KMS-11 (cell line): ENCODE measurements around the gene AMOTL2.

ENCODE experiments used
- H2AFZ ChIP-seq: fragments of 200-600 bp; sonication (generic); 2 replicates; pipeline ENCODE4 v1.6.1; 2016; ENCODE audit warnings: antibody characterized with exemption, mixed run types, low read depth
- H3K27ac ChIP-seq: fragments of 200-600 bp; sonication (generic); 2 replicates; pipeline ENCODE4 v1.6.1; 2016; ENCODE audit warnings: mild to moderate bottlenecking, mixed run types
- H3K27me3 ChIP-seq: fragments of 200-600 bp; sonication (generic); 2 replicates; pipeline ENCODE4 v1.6.1; 2017; ENCODE audit warnings: mild to moderate bottlenecking, low read depth, mixed run types, moderate library complexity; ENCODE audit not compliant: insufficient read depth
- H3K36me3 ChIP-seq: fragments of 200-600 bp; sonication (generic); 2 replicates; pipeline ENCODE4 v1.6.1; 2017; ENCODE audit warnings: mild to moderate bottlenecking, mixed run types; ENCODE audit not compliant: insufficient read depth
- H3K4me1 ChIP-seq: fragments of 200-600 bp; sonication (generic); 2 replicates; pipeline ENCODE4 v1.6.1; 2016; ENCODE audit warnings: mild to moderate bottlenecking, low read depth, mixed run types; ENCODE audit not compliant: poor library complexity, severe bottlenecking
- H3K4me2 ChIP-seq: fragments of 200-600 bp; sonication (generic); 2 replicates; pipeline ENCODE4 v1.7.0; 2016; ENCODE audit warnings: mild to moderate bottlenecking, mixed run types
- H3K4me3 ChIP-seq: fragments of 200-600 bp; sonication (generic); IDR thresholded peaks from 2 replicates; pipeline ENCODE4 v1.6.1; 2017; ENCODE audit warnings: low read depth, low read length, mixed read lengths; ENCODE audit not compliant: insufficient read depth
- H3K79me2 ChIP-seq: fragments of 200-600 bp; sonication (generic); 2 replicates; pipeline ENCODE4 v1.6.1; 2016; ENCODE audit warnings: low read depth, mixed run types; ENCODE audit not compliant: insufficient read depth
- H3K9ac ChIP-seq: fragments of 200-600 bp; sonication (generic); 2 replicates; pipeline ENCODE4 v1.6.1; 2016; ENCODE audit warnings: mild to moderate bottlenecking, mixed run types
- H4K20me1 ChIP-seq: fragments of 200-600 bp; sonication (generic); 2 replicates; pipeline ENCODE4 v1.6.1; 2016; ENCODE audit warnings: mild to moderate bottlenecking, mixed run types; ENCODE audit not compliant: insufficient read depth
- CTCF ChIP-seq: fragments of 200-600 bp; sonication (generic); conservative IDR thresholded peaks from 2 replicates; pipeline ENCODE4 v1.6.1; 2017; ENCODE audit warnings: low read depth, mild to moderate bottlenecking, antibody characterized with exemption, low read length, moderate library complexity, mixed read lengths

The AMOTL2 gene

GRCh38 chr3:134376786-134377426 is 2.7 kb upstream of the AMOTL2 start:
- Histone ChIP-seq H3K79me2 (no peaks in the 10 kb centered on the region), H4K20me1 (no peaks in the 10 kb centered on the region), H3K4me2 (no peak overlapping the region), H3K27ac (no peak overlapping the region), H2AFZ (no peak overlapping the region), H3K36me3 (no peaks in the 10 kb centered on the region), H3K27me3 (no peaks in the 10 kb centered on the region; the same call in 1 of the 2 replicates), H3K4me3 (no peak overlapping the region), H3K9ac (no peak overlapping the region), H3K4me1 (no peaks in the 10 kb centered on the region)
- no peak for TF ChIP-seq CTCF

GRCh38 chr3:134376385-134376765 is 2.1 kb upstream of the AMOTL2 start:
- H3K4me2 ChIP-seq: no peak overlapping the region
- H3K27ac ChIP-seq: no peak overlapping the region
- no peaks in the 10 kb centered on the region for H3K4me1 ChIP-seq
- no peak overlapping the region for H2AFZ ChIP-seq
- H3K4me3 ChIP-seq: no peak overlapping the region
- TF ChIP-seq CTCF: no peak
- H3K9ac ChIP-seq: no peak overlapping the region
- no peaks in the 10 kb centered on the region; the same call in 1 of the 2 replicates for H3K27me3 ChIP-seq
- no peaks in the 10 kb centered on the region for H4K20me1 ChIP-seq
- no peaks in the 10 kb centered on the region for H3K79me2 ChIP-seq
- H3K36me3 ChIP-seq: no peaks in the 10 kb centered on the region

- Histone ChIP-seq H3K4me3 (no peak overlapping the region), H3K27me3 (no peaks in the 10 kb centered on the region; the same call in 1 of the 2 replicates), H3K27ac (no peak overlapping the region), H4K20me1 (no peaks in the 10 kb centered on the region), H3K9ac (no peak overlapping the region), H3K36me3 (no peaks in the 10 kb centered on the region), H3K79me2 (no peaks in the 10 kb centered on the region), H2AFZ (no peak overlapping the region), H3K4me2 (no peak overlapping the region), H3K4me1 (no peaks in the 10 kb centered on the region)
- no peak for TF ChIP-seq CTCF
Observed at GRCh38 chr3:134375582-134376384, 1.5 kb upstream of the AMOTL2 start.

GRCh38 chr3:134374791-134375581 is 739 bp upstream of the AMOTL2 start:
- H3K79me2 ChIP-seq: no peaks in the 10 kb centered on the region
- H3K9ac ChIP-seq: no peak overlapping the region
- H3K36me3 ChIP-seq: no peaks in the 10 kb centered on the region
- H4K20me1 ChIP-seq: no peaks in the 10 kb centered on the region
- TF ChIP-seq CTCF: no peak
- no peaks in the 10 kb centered on the region for H3K4me1 ChIP-seq
- no peak overlapping the region for H3K27ac ChIP-seq
- no peaks in the 10 kb centered on the region; the same call in 1 of the 2 replicates for H3K27me3 ChIP-seq
- H3K4me3 ChIP-seq: no peak overlapping the region
- H2AFZ ChIP-seq: peak overlapping the region; percentile 26; the same call in 1 of the 2 replicates
- H3K4me2 ChIP-seq: no peak overlapping the region
